Left lung (tissue), 10 donors: ENCODE data around the gene ASMTL. TPM values are rescaled to one million over a fixed set of nuclear protein-coding genes. Genes with fewer than 3 reads are reported as not detected.
"Not testable (repeated sequence)": the region's sequence is repeated elsewhere in the genome, so short reads cannot be mapped to it uniquely, and the experiment has no call there.

Source experiments
- ATAC-seq: fragments of 200-7000 bp; cut with Tn5 transposase; one replicate; pipeline ENCODE4 v1.9.1; 2020; ENCODE audit warnings: moderate library complexity
- DNase-seq, 4 donors: peaks; one replicate each; pipeline ENCODE4 v3.0.0-alpha.2; 2013 to 2020
- H3K27ac ChIP-seq, 2 donors: fragments of 200-600 bp; sonication (generic) in 1 of 2; one replicate each; pipeline versions ENCODE4 v1.5.0 to v1.8.0; 2020 to 2021
- H3K27me3 ChIP-seq, 2 donors: fragments of 200-600 bp; sonication (generic) in 1 of 2; one replicate each; pipeline versions ENCODE4 v1.5.0 to v1.8.0; 2020 to 2021
- H3K36me3 ChIP-seq, 2 donors: fragments of 200-600 bp; sonication (generic) in 1 of 2; one replicate each; pipeline versions ENCODE4 v1.5.0 to v1.8.0; 2020 to 2021
- H3K4me1 ChIP-seq, 2 donors: fragments of 200-600 bp; one replicate each; pipeline ENCODE4 v1.8.0; 2021
- H3K4me3 ChIP-seq, 2 donors: fragments of 200-600 bp; sonication (generic) in 1 of 2; one replicate each; pipeline versions ENCODE4 v1.5.0 to v1.8.0; 2020 to 2021; ENCODE audit warnings: mild to moderate bottlenecking in 1 of 2
- H3K9me3 ChIP-seq, 2 donors: fragments of 200-600 bp; sonication (generic) in 1 of 2; one replicate each; pipeline versions ENCODE4 v1.5.0 to v1.8.0; 2020 to 2021
- CTCF ChIP-seq, 2 donors: fragments of 200-600 bp; sonication (generic) in 1 of 2; IDR thresholded peaks; one replicate each; pipeline versions ENCODE4 v1.5.0 to v1.8.0; 2021; ENCODE audit warnings: antibody characterized with exemption in 2 of 2
- intact Hi-C, 2 donors: fragments of 100-400 bp; cut with DNase I; formaldehyde crosslinking; loops; one replicate each; pipeline versions ENCODE4 v1.11.2 to v1.14.2; 2022
- polyA plus RNA-seq, 6 donors: library from polyadenylated mRNA; unstranded; fragments of 120-200 nt; gene quantifications; one replicate each; pipeline ENCODE4 v1.2.1, GENCODE V29; 2013; ENCODE audit not compliant: insufficient read length in 6 of 6
- total RNA-seq, 2 donors: library from RNA; stranded (reverse); fragmentation: NEBNext Ultra II Directional; extraction: Animal tissue kit (Norgen Biotek cat#: 25700); gene quantifications; one replicate each; pipeline ENCODE4 v1.2.1, GENCODE V29; 2021
- donor health status: DM: no; HTN: yes; CAD: no.
- donor health status: DM: no; HTN: no; CAD: no.

ASMTL gene
- total and polyA plus RNA-seq, 8 donors = 18.6 to 32.0 (median 24.8) TPM

GRCh38 chrX:1485033-1485432 lies 32.3 kb upstream of the ASMTL start:
- H3K27me3 ChIP-seq = no peaks in the 10 kb centered on the region
- intact Hi-C loops = no loop called here

GRCh38 chrX:1484638-1485019 lies 31.9 kb upstream of the ASMTL start:
- intact Hi-C loops = no loop called here
- H3K27me3 ChIP-seq = no peaks in the 10 kb centered on the region
- peak overlapping the region in 1 of 2 donors; percentile 1 for H3K27ac ChIP-seq

More at GRCh38 chrX:1485033-1485432, 32.3 kb upstream of the ASMTL start:
- no peak overlapping the region for H3K4me3 ChIP-seq
- no peaks in the 10 kb centered on the region for H3K36me3 ChIP-seq
- DNase-seq = no peak
- H3K4me1 ChIP-seq = peaks cover 0 to 39% of the 10 kb centered on the region in 2 donors
- H3K9me3 ChIP-seq = no peaks in the 10 kb centered on the region
- peak overlapping the region in 1 of 2 donors; percentile 1 for H3K27ac ChIP-seq
- no peak for TF ChIP-seq CTCF (IDR thresholded peaks at IDR 0.05)
- ATAC-seq = no peak

GRCh38 chrX:1483843-1484637 lies 31.3 kb upstream of the ASMTL start:
- Histone ChIP-seq H3K27ac (peak overlapping the region in 1 of 2 donors; percentile 1), H3K9me3 (peaks cover 0 to 6% of the 10 kb centered on the region in 2 donors), H3K27me3 (no peaks in the 10 kb centered on the region), H3K4me1 (peaks cover 0 to 39% of the 10 kb centered on the region in 2 donors), H3K36me3 (no peaks in the 10 kb centered on the region), H3K4me3 (no peak overlapping the region)
- ATAC-seq (no peak), DNase-seq (no peak)
- no peak for TF ChIP-seq CTCF (IDR thresholded peaks at IDR 0.05)
- intact Hi-C loops = no loop called here

More at GRCh38 chrX:1484638-1485019, 31.9 kb upstream of the ASMTL start:
- ATAC-seq (no peak), DNase-seq (no peak)
- TF ChIP-seq CTCF (IDR thresholded peaks at IDR 0.05) = no peak
- Histone ChIP-seq H3K9me3 (peaks cover 0 to 2% of the 10 kb centered on the region in 2 donors), H3K36me3 (no peaks in the 10 kb centered on the region), H3K4me1 (peaks cover 0 to 39% of the 10 kb centered on the region in 2 donors), H3K4me3 (no peak overlapping the region)

GRCh38 chrX:1482530-1482928 lies 29.8 kb upstream of the ASMTL start:
- H3K4me1 ChIP-seq = peaks cover 0 to 39% of the 10 kb centered on the region in 2 donors
- H3K36me3 ChIP-seq, ATAC-seq, H3K27me3 ChIP-seq, DNase-seq, intact Hi-C loops, H3K9me3 ChIP-seq, H3K4me3 ChIP-seq: not testable (repeated sequence)
- H3K27ac ChIP-seq = peak overlapping the region in 1 of 2 donors; percentile 87

GRCh38 chrX:1481636-1482529 lies 29.2 kb upstream of the ASMTL start:
- DNase-seq = peak in 2 of 4 donors; percentile 60 to 81
- H3K27ac ChIP-seq = peak overlapping the region; percentile 56 to 87
- no peaks in the 10 kb centered on the region for H3K36me3 ChIP-seq
- H3K9me3 ChIP-seq = peaks cover 0 to 6% of the 10 kb centered on the region in 2 donors
- no peak overlapping the region for H3K4me3 ChIP-seq
- intact Hi-C loops = no loop called here
- TF ChIP-seq CTCF (IDR thresholded peaks at IDR 0.05) = no peak
- no peaks in the 10 kb centered on the region for H3K27me3 ChIP-seq
- H3K4me1 ChIP-seq = peaks cover 0 to 35% of the 10 kb centered on the region in 2 donors
- ATAC-seq = peak; percentile 92
